ENCODE results near the gene SLC4A1. TPM values are rescaled to one million over a fixed set of nuclear protein-coding genes. Genes with fewer than 3 reads are reported as not detected.

SLC4A1 gene
- polyA plus RNA-seq, 6 donors from 2014 or later: 0.07 to 0.20 (median 0.12) TPM; not detected in 3

GRCh38 chr17:44199553-44200477 is 68.1 kb downstream of the SLC4A1 start, which contains the start of gene ATXN7L3:
ATXN7L3 (minus strand) TSS chr17:44199884; CDS start chr17:44198070, 1,814 bp downstream.
- Mint-ChIP-seq H3K4me3 (peak within 1 kb of the TSS; percentile 92 to 95 (median 94)), H3K36me3 (no peaks in the 10 kb centered on the region), H3K4me1 (peaks cover 50 to 62% (median 55%) of the 10 kb centered on the region in 3 donors), H3K27me3 (no peaks in the 10 kb centered on the region), H3K9me3 (no peaks in the 10 kb centered on the region), H3K27ac (peak within 1 kb of the TSS; percentile 87 to 99 (median 96))
- ATAC-seq (ENCODE audit: low read depth in 2 of 2) (peak; percentile 76 to 77), DNase-seq (peak; percentile 97)

DNA sequence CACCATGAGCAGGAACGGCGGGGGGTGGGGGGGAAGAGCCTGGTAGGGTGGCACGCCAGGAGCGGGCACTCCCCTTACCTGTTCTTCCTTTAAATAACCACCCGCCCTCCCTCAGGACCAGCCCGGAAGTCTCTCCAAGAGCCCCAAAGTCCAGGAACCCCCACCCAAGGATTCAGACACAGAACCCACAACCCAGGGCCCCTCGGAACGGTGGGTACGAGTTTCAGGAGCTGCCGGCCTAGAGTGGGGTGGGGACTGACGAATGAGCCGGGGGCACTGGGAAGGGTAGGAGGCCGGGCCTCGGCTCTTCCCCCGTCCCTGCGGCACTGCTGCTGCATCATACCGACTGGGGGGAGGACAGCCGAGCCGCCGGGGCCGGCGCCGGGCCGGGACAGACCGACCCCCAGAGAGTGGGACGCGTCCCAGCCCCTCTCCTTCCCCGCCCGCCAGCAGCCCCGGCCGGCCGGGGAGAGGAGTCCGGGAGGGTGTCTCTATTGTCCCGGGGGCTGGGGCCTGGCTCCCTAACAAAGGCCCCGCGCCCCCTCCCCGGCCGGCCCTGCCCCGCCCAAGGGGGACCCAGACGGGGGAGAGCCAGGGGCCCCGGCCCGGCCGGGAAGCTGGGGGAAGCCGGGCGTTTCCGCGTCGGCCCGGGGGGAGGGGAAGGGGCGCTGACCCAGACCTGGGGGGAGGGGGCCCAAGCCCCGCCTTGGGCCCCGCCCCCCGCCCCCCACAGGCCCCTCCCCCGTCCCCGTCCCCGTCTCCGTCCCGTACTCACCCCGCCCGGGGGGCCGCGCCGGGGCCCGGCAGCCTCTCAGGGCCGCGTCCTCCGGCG is 69.0 kb downstream of the SLC4A1 start:
- DNase-seq (peak; percentile 67), ATAC-seq (ENCODE audit: low read depth in 2 of 2) (peak; percentile 15 to 17)
- H3K36me3 Mint-ChIP-seq: no peaks in the 10 kb centered on the region
- H3K4me1 Mint-ChIP-seq: peaks cover 48 to 59% (median 52%) of the 10 kb centered on the region in 3 donors
- H3K27ac Mint-ChIP-seq: peak overlapping the region; percentile 71 to 95 (median 90)
- H3K27me3 Mint-ChIP-seq: no peaks in the 10 kb centered on the region
- peak overlapping the region; percentile 85 to 94 (median 91) for H3K4me3 Mint-ChIP-seq
- H3K9me3 Mint-ChIP-seq: no peaks in the 10 kb centered on the region

Other genes starting within 250 kb of the SLC4A1 start
- gene LSM12, start 201.5 kb downstream of the SLC4A1 start, polyA plus RNA-seq (ENCODE audit: low read depth in 6 of 6): 10 to 100 TPM; 48.1 to 99.0 (median 80.5) TPM
- 10 to 100 TPM; 19.2 to 28.0 (median 24.6) TPM for gene G6PC3, start 197.4 kb downstream of the SLC4A1 start, polyA plus RNA-seq (ENCODE audit: low read depth in 6 of 6)
- 10 to 100 TPM; 27.5 to 79.5 (median 41.2) TPM for gene HDAC5, start 144.5 kb downstream of the SLC4A1 start, polyA plus RNA-seq (ENCODE audit: low read depth in 6 of 6)
- gene HROB, start 126.2 kb downstream of the SLC4A1 start, polyA plus RNA-seq (ENCODE audit: low read depth in 6 of 6): 1 to 10 TPM in 3 of 6 donors, under 1 TPM in 2, not detected in 1; 0.63 to 1.4 (median 1.2) TPM
- under 1 TPM in 4 of 6 donors, not detected in 2; 0.19 to 0.43 (median 0.31) TPM for gene ASB16, start 97.4 kb downstream of the SLC4A1 start, polyA plus RNA-seq (ENCODE audit: low read depth in 6 of 6)
- 10 to 100 TPM; 39.7 to 69.9 (median 44.8) TPM for gene TMUB2, start 81.2 kb downstream of the SLC4A1 start, polyA plus RNA-seq (ENCODE audit: low read depth in 6 of 6)
- 10 to 100 TPM in 3 of 6 donors, 1 to 10 TPM in 3; 6.6 to 14.4 (median 9.4) TPM for gene ATXN7L3, start 68.3 kb downstream of the SLC4A1 start, polyA plus RNA-seq (ENCODE audit: low read depth in 6 of 6)
- 10 to 100 TPM; 20.2 to 77.3 (median 43.0) TPM for gene UBTF, start 48.5 kb downstream of the SLC4A1 start, polyA plus RNA-seq (ENCODE audit: low read depth in 6 of 6)
- gene RUNDC3A, start 40.5 kb upstream of the SLC4A1 start, polyA plus RNA-seq (ENCODE audit: low read depth in 6 of 6): under 1 TPM in 2 of 6 donors, not detected in 4; 0.13 to 0.16 TPM
- 100 to 1,000 TPM in 3 of 6 donors, 10 to 100 TPM in 3; 87.3 to 143 (median 103) TPM for gene SLC25A39, start 56.7 kb upstream of the SLC4A1 start, polyA plus RNA-seq (ENCODE audit: low read depth in 6 of 6)
- 100 to 1,000 TPM; 102 to 198 (median 110) TPM for gene GRN, start 77.2 kb upstream of the SLC4A1 start, polyA plus RNA-seq (ENCODE audit: low read depth in 6 of 6)
- under 1 TPM in 2 of 6 donors, not detected in 4; 0.21 to 0.29 TPM for gene FAM171A2, start 95.7 kb upstream of the SLC4A1 start, polyA plus RNA-seq (ENCODE audit: low read depth in 6 of 6)
- gene ITGA2B, start 121.5 kb upstream of the SLC4A1 start, polyA plus RNA-seq (ENCODE audit: low read depth in 6 of 6): 1 to 10 TPM in 5 of 6 donors, under 1 TPM in 1; 0.70 to 7.1 (median 5.1) TPM
- 10 to 100 TPM in 5 of 6 donors, 1 to 10 TPM in 1; 9.9 to 79.3 (median 38.6) TPM for gene GPATCH8, start 235.3 kb upstream of the SLC4A1 start, polyA plus RNA-seq (ENCODE audit: low read depth in 6 of 6)